ENCODE data around the gene MCM3.

GRCh38 chr6:52253494-52253893 lies 31.0 kb downstream of the MCM3 start:
- TF ChIP-seq, protein P1, sequence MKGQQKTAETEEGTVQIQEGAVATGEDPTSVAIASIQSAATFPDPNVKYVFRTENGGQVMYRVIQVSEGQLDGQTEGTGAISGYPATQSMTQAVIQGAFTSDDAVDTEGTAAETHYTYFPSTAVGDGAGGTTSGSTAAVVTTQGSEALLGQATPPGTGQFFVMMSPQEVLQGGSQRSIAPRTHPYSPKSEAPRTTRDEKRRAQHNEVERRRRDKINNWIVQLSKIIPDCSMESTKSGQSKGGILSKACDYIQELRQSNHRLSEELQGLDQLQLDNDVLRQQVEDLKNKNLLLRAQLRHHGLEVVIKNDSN (CRISPR knock-in tag; IDR thresholded peaks at IDR 0.05) = no peak
- TF ChIP-seq, protein P2, sequence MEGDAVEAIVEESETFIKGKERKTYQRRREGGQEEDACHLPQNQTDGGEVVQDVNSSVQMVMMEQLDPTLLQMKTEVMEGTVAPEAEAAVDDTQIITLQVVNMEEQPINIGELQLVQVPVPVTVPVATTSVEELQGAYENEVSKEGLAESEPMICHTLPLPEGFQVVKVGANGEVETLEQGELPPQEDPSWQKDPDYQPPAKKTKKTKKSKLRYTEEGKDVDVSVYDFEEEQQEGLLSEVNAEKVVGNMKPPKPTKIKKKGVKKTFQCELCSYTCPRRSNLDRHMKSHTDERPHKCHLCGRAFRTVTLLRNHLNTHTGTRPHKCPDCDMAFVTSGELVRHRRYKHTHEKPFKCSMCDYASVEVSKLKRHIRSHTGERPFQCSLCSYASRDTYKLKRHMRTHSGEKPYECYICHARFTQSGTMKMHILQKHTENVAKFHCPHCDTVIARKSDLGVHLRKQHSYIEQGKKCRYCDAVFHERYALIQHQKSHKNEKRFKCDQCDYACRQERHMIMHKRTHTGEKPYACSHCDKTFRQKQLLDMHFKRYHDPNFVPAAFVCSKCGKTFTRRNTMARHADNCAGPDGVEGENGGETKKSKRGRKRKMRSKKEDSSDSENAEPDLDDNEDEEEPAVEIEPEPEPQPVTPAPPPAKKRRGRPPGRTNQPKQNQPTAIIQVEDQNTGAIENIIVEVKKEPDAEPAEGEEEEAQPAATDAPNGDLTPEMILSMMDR (IDR thresholded peaks at IDR 0.05) = no peak
- TF ChIP-seq CBFB (CRISPR knock-in tag; IDR thresholded peaks at IDR 0.05; ENCODE audit: low read depth) = no peak
- TF ChIP-seq TP53 (CRISPR knock-in tag; IDR thresholded peaks at IDR 0.05) = no peak
- no peak for TF ChIP-seq SMAD4 (CRISPR knock-in tag; IDR thresholded peaks at IDR 0.05)
- TF ChIP-seq, protein P3, sequence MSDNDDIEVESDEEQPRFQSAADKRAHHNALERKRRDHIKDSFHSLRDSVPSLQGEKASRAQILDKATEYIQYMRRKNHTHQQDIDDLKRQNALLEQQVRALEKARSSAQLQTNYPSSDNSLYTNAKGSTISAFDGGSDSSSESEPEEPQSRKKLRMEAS (CRISPR knock-in tag; IDR thresholded peaks at IDR 0.05) = no peak
- no peak for TF ChIP-seq ZNF263 (CRISPR knock-in tag; IDR thresholded peaks at IDR 0.05; ENCODE audit: low read depth)
- no peak for TF ChIP-seq ZNF121 (CRISPR knock-in tag; IDR thresholded peaks at IDR 0.05)
- TF ChIP-seq ESRRA (CRISPR knock-in tag; IDR thresholded peaks at IDR 0.05; ENCODE audit: borderline replicate concordance) = no peak
- no peak for TF ChIP-seq CREM (CRISPR knock-in tag; IDR thresholded peaks at IDR 0.05)
- TF ChIP-seq, protein P4, sequence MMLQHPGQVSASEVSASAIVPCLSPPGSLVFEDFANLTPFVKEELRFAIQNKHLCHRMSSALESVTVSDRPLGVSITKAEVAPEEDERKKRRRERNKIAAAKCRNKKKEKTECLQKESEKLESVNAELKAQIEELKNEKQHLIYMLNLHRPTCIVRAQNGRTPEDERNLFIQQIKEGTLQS (CRISPR knock-in tag; conservative IDR thresholded peaks at IDR 0.05) = no peak
- TF ChIP-seq FOXK1 (CRISPR knock-in tag; IDR thresholded peaks at IDR 0.05) = no peak
- TF ChIP-seq IRF1 (CRISPR knock-in tag; IDR thresholded peaks at IDR 0.05) = no peak

Data from WTC11 (cell line).